Naive thymus-derived CD4-positive, alpha-beta T cell (primary cell): ENCODE measurements around the gene C8G. TPM values are rescaled to one million over a fixed set of nuclear protein-coding genes. Genes with fewer than 3 reads are reported as not detected.
A peak's percentile ranks its signal among the peaks of the same experiment; 100 is the strongest.

Experiments used
- ATAC-seq: fragments of 150-1000 bp; cut with Tn5 transposase; 2 replicates; pipeline ENCODE4 v1.10.0; 2021; ENCODE audit warnings: mild to moderate bottlenecking, moderate library complexity
- CTCF ChIA-PET: fragments of 350-600 bp; sonication (Branson Sonifier 250); formaldehyde crosslinking; loops from one replicate; lab custom pipeline; 2021; ENCODE audit warnings: antibody characterized with exemption; lab: Charles Lee
- POLR2A ChIA-PET: fragments of 350-600 bp; sonication (Branson Sonifier 250); formaldehyde crosslinking; loops from one replicate; lab custom pipeline; 2021; ENCODE audit warnings: antibody characterized with exemption, inconsistent platforms; lab: Charles Lee
- DNase-seq, 9 donors: peaks; one replicate each; pipeline versions ENCODE4 v3.0.0 to v3.0.0-alpha.2; 2020 to 2022; ENCODE audit warnings: mixed read lengths in 1 of 9
- H3K27ac ChIP-seq: one replicate; pipeline ENCODE4 v1.7.0; 2013; ENCODE audit warnings: mild to moderate bottlenecking, low read depth, low read length, moderate library complexity
- H3K27me3 ChIP-seq, 2 donors: one replicate each; pipeline ENCODE4 v1.7.0; 2013; ENCODE audit warnings: low read length in 2 of 2, mild to moderate bottlenecking in 2 of 2, moderate library complexity in 2 of 2; ENCODE audit not compliant: control insufficient read depth in 2 of 2, insufficient read depth in 2 of 2
- H3K36me3 ChIP-seq, 3 experiments: 1 replicate in 2 of 3; 2 replicates in 1 of 3; pipeline ENCODE4 v1.7.0; 2013; ENCODE audit warnings: low read length in 3 of 3, mild to moderate bottlenecking in 3 of 3, moderate library complexity in 1 of 3; ENCODE audit not compliant: insufficient read depth in 3 of 3, control insufficient read depth in 2 of 3
- H3K4me1 ChIP-seq, 2 donors: one replicate each; pipeline ENCODE4 v1.7.0; 2013; ENCODE audit warnings: low read length in 2 of 2, mild to moderate bottlenecking in 2 of 2, moderate library complexity in 1 of 2; ENCODE audit not compliant: control insufficient read depth in 2 of 2, insufficient read depth in 2 of 2
- H3K4me3 ChIP-seq: 2 replicates; pipeline ENCODE4 v1.7.0; 2013; ENCODE audit warnings: mild to moderate bottlenecking, low read length
- H3K9me3 ChIP-seq, 3 experiments: 1 replicate in 2 of 3; 2 replicates in 1 of 3; pipeline ENCODE4 v1.7.0; 2013; ENCODE audit warnings: low read length in 3 of 3; ENCODE audit not compliant: control insufficient read depth in 2 of 3
- H3K27ac Mint-ChIP-seq, 9 donors: one replicate each; pipeline ENCODE4 v1.8.0; 2020 to 2022; ENCODE audit warnings: mixed read lengths in 9 of 9, mild to moderate bottlenecking in 8 of 9, moderate library complexity in 5 of 9, inconsistent platforms in 2 of 9
- H3K27me3 Mint-ChIP-seq, 5 donors: one replicate each; pipeline ENCODE4 v1.8.0; 2021 to 2022; ENCODE audit warnings: mixed read lengths in 5 of 5, mild to moderate bottlenecking in 1 of 5
- H3K36me3 Mint-ChIP-seq, 5 donors: one replicate each; pipeline ENCODE4 v1.8.0; 2020 to 2022; ENCODE audit warnings: mixed read lengths in 5 of 5, mild to moderate bottlenecking in 3 of 5, inconsistent platforms in 1 of 5
- H3K4me1 Mint-ChIP-seq, 7 donors: one replicate each; pipeline ENCODE4 v1.8.0; 2020 to 2022; ENCODE audit warnings: mixed read lengths in 7 of 7, mild to moderate bottlenecking in 3 of 7, inconsistent platforms in 1 of 7
- H3K4me3 Mint-ChIP-seq, 10 donors: one replicate each; pipeline ENCODE4 v1.8.0; 2020 to 2022; ENCODE audit warnings: mild to moderate bottlenecking in 10 of 10, mixed read lengths in 10 of 10, moderate library complexity in 6 of 10, inconsistent platforms in 2 of 10
- H3K9me3 Mint-ChIP-seq, 11 donors: one replicate each; pipeline ENCODE4 v1.8.0; 2020 to 2022; ENCODE audit warnings: mixed read lengths in 11 of 11, mild to moderate bottlenecking in 4 of 11, inconsistent platforms in 1 of 11, moderate library complexity in 1 of 11
- intact Hi-C, 2 donors: fragments of 100-400 bp; cut with micrococcal nuclease; formaldehyde crosslinking; loops; one replicate each; pipeline ENCODE4 v1.15.1; 2023
- polyA plus RNA-seq, 2 donors: library from polyadenylated mRNA; unstranded; fragments of 300-500 nt; fragmentation: Illumina TruSeq; gene quantifications; one replicate each; pipeline ENCODE4 v1.2.3, GENCODE V29; 2021
- total RNA-seq, 6 experiments: library from RNA in 5 of 6; stranded (reverse) in 5 of 6; gene quantifications; 1 replicate in 5 of 6; 2 replicates in 1 of 6; pipeline ENCODE4 v1.2.3 and lab custom pipeline; 2021 to 2026

Gene C8G
- total and polyA plus RNA-seq, 7 experiments from 2014 or later, result 0.77 to 3.6 (median 1.4) TPM; not detected in 2

GRCh38 chr9:136946228-136947027 is 1.4 kb downstream of the C8G start:
- POLR2A ChIA-PET, result interaction anchor here (0.9 to 1.8 kb wide), 3 partner anchors 98 to 106 kb away, joined by 3 read pairs; no protein-coding TSS in a partner anchor

GRCh38 chr9:136947028-136947891 is 2.2 kb downstream of the C8G start:
- CTCF ChIA-PET, result interaction anchor here (0.8 to 1.4 kb wide), 2 partner anchors 81 to 88 kb away, joined by 3 read pairs; partner anchors contain the start of gene ABCA2
- H3K4me3 Mint-ChIP-seq, result no peak overlapping the region
- no peaks in the 10 kb centered on the region for H3K36me3 Mint-ChIP-seq
- POLR2A ChIA-PET, result interaction anchor here (0.9 to 1.8 kb wide), 6 partner anchors 11 to 104 kb away, joined by 3 to 4 read pairs (median 3); no protein-coding TSS in a partner anchor
- H3K4me1 Mint-ChIP-seq, result peaks cover 0 to 17% (median 5%) of the 10 kb centered on the region in 7 donors
- DNase-seq, result peak in 1 of 9 donors; percentile 3
- no peak overlapping the region for H3K27ac ChIP-seq
- no peak overlapping the region for H3K4me3 ChIP-seq
- H3K36me3 ChIP-seq, result peaks cover 0 to 10% (median 0%) of the 10 kb centered on the region in 3 experiments
- H3K9me3 ChIP-seq, result no peaks in the 10 kb centered on the region
- H3K9me3 Mint-ChIP-seq, result no peaks in the 10 kb centered on the region
- peak overlapping the region in 2 of 9 donors; percentile 24 to 52 for H3K27ac Mint-ChIP-seq
- no peaks in the 10 kb centered on the region for H3K27me3 Mint-ChIP-seq
- intact Hi-C loops, result loop anchor here (10.0 kb wide), 2 partner anchors 258 to 278 kb away; partner anchors contain the start of genes CYSRT1 (in 1 of the 2), NDOR1 (in 1 of the 2), RNF208 (in 1 of the 2) and RNF224 (in 1 of the 2)
- ATAC-seq, result no peak
- H3K27me3 ChIP-seq, result no peaks in the 10 kb centered on the region
- H3K4me1 ChIP-seq, result peaks cover 10 to 16% of the 10 kb centered on the region in 2 donors

More at GRCh38 chr9:136946228-136947027, 1.4 kb downstream of the C8G start:
- Histone ChIP-seq H3K4me3 (no peak overlapping the region), H3K9me3 (no peaks in the 10 kb centered on the region), H3K36me3 (peaks cover 0 to 19% (median 2%) of the 10 kb centered on the region in 3 experiments), H3K27ac (no peak overlapping the region), H3K27me3 (no peaks in the 10 kb centered on the region), H3K4me1 (peaks cover 10 to 16% of the 10 kb centered on the region in 2 donors)
- no peak overlapping the region for H3K27ac Mint-ChIP-seq
- peak overlapping the region in 1 of 10 donors; percentile 58 for H3K4me3 Mint-ChIP-seq
- CTCF ChIA-PET, result no interaction called here
- peaks cover 0 to 19% (median 5%) of the 10 kb centered on the region in 7 donors for H3K4me1 Mint-ChIP-seq
- DNase-seq, result no peak
- H3K36me3 Mint-ChIP-seq, result peaks cover 0 to 3% (median 0%) of the 10 kb centered on the region in 5 donors
- no peaks in the 10 kb centered on the region for H3K27me3 Mint-ChIP-seq
- H3K9me3 Mint-ChIP-seq, result no peaks in the 10 kb centered on the region
- intact Hi-C loops, result loop anchor here (10.0 kb wide), 2 partner anchors 258 to 278 kb away; partner anchors contain the start of genes CYSRT1 (in 1 of the 2), NDOR1 (in 1 of the 2), RNF208 (in 1 of the 2) and RNF224 (in 1 of the 2)
- ATAC-seq, result no peak

- Histone ChIP-seq H3K9me3 (no peaks in the 10 kb centered on the region), H3K4me1 (peaks cover 10 to 16% of the 10 kb centered on the region in 2 donors), H3K27me3 (no peaks in the 10 kb centered on the region), H3K36me3 (peaks cover 0 to 4% (median 0%) of the 10 kb centered on the region in 3 experiments), H3K4me3 (no peak overlapping the region), H3K27ac (no peak overlapping the region)
- intact Hi-C loops, result loop anchor here (2.0 to 10.0 kb wide), 3 partner anchors 87 to 277 kb away; partner anchors contain the start of genes CYSRT1 (in 1 of the 2), NDOR1 (in 1 of the 2), RNF208 (in 1 of the 2) and RNF224 (in 1 of the 2)
- Mint-ChIP-seq H3K9me3 (no peaks in the 10 kb centered on the region), H3K27ac (peak overlapping the region in 5 of 9 donors; percentile 9 to 83 (median 45)), H3K36me3 (no peaks in the 10 kb centered on the region), H3K27me3 (no peaks in the 10 kb centered on the region), H3K4me1 (peaks cover 0 to 17% (median 5%) of the 10 kb centered on the region in 7 donors), H3K4me3 (peak overlapping the region in 9 of 10 donors; percentile 5 to 89 (median 53))
- DNase-seq (peak in 1 of 9 donors; percentile 3), ATAC-seq (no peak)
- ChIA-PET POLR2A (interaction anchor here (0.9 to 1.8 kb wide), 5 partner anchors 10 to 105 kb away, joined by 3 to 4 read pairs (median 3); no protein-coding TSS in a partner anchor), CTCF (interaction anchor here (0.8 to 1.4 kb wide), 2 partner anchors 80 to 87 kb away, joined by 3 read pairs; partner anchors contain the start of gene ABCA2)
These were observed 3.0 kb downstream of the C8G start for GRCh38 chr9:136947955-136948510.

GRCh38 chr9:136949239-136949816 is 4.3 kb downstream of the C8G start:
- Histone ChIP-seq H3K27ac (peak overlapping the region; percentile 81), H3K27me3 (no peaks in the 10 kb centered on the region), H3K36me3 (no peaks in the 10 kb centered on the region), H3K4me3 (peak overlapping the region; percentile 68), H3K4me1 (peaks cover 7 to 16% of the 10 kb centered on the region in 2 donors), H3K9me3 (no peaks in the 10 kb centered on the region)
- ChIA-PET CTCF (no interaction called here), POLR2A (no interaction called here)
- DNase-seq (peak in 1 of 9 donors; percentile 8), ATAC-seq (no peak)
- intact Hi-C loops, result loop anchor here (1.0 to 10.0 kb wide), 5 partner anchors 29 to 275 kb away; partner anchors contain the start of genes CYSRT1 (in 1 of the 2), NDOR1 (in 1 of the 2), PAXX (in 1 of the 2) and RNF208 (in 1 of the 2)
- H3K36me3 Mint-ChIP-seq, result no peaks in the 10 kb centered on the region
- peaks cover 0 to 17% (median 5%) of the 10 kb centered on the region in 7 donors for H3K4me1 Mint-ChIP-seq
- H3K4me3 Mint-ChIP-seq, result peak overlapping the region; percentile 73 to 89 (median 85)
- H3K27ac Mint-ChIP-seq, result peak overlapping the region in 8 of 9 donors; percentile 74 to 89 (median 86)
- no peaks in the 10 kb centered on the region for H3K9me3 Mint-ChIP-seq
- no peaks in the 10 kb centered on the region for H3K27me3 Mint-ChIP-seq

- POLR2A ChIA-PET, result interaction anchor here (0.7 to 1.7 kb wide), 2 partner anchors 10 to 78 kb away, joined by 4 read pairs; no protein-coding TSS in a partner anchor
- DNase-seq, result peak; percentile 89 to 97 (median 95)
- Histone ChIP-seq H3K27me3 (no peaks in the 10 kb centered on the region), H3K27ac (peak overlapping the region; percentile 81), H3K36me3 (no peaks in the 10 kb centered on the region), H3K9me3 (no peaks in the 10 kb centered on the region), H3K4me3 (peak overlapping the region; percentile 68), H3K4me1 (peaks cover 4 to 13% of the 10 kb centered on the region in 2 donors)
- peak overlapping the region; percentile 74 to 93 (median 86) for H3K4me3 Mint-ChIP-seq
- CTCF ChIA-PET, result no interaction called here
- intact Hi-C loops, result loop anchor here (1.0 to 10.0 kb wide), 6 partner anchors 28 to 275 kb away; partner anchors contain the start of genes PAXX (in 2 of the 2), CYSRT1 (in 1 of the 2), NDOR1 (in 1 of the 2) and RNF208 (in 1 of the 2)
- peak; percentile 97 for ATAC-seq
- peaks cover 0 to 13% (median 0%) of the 10 kb centered on the region in 7 donors for H3K4me1 Mint-ChIP-seq
- H3K9me3 Mint-ChIP-seq, result no peaks in the 10 kb centered on the region
- no peaks in the 10 kb centered on the region for H3K27me3 Mint-ChIP-seq
- no peaks in the 10 kb centered on the region for H3K36me3 Mint-ChIP-seq
- H3K27ac Mint-ChIP-seq, result peak overlapping the region; percentile 66 to 91 (median 86)
These were observed 5.0 kb downstream of the C8G start for GRCh38 chr9:136949817-136950655.
